Measurements from ENCODE around the gene CBFB.

The CBFB gene

GRCh38 chr16:67019171-67019570 is 9.8 kb upstream of the CBFB start:
- no peak for TF ChIP-seq Cebpa-rat (IDR thresholded peaks at IDR 0.05)
- H3K9ac ChIP-seq: no peak overlapping the region
- no peaks in the 10 kb centered on the region for H4K20me1 ChIP-seq
- no peaks in the 10 kb centered on the region for H3K36me3 ChIP-seq
- H3K27ac ChIP-seq: no peak overlapping the region
- H3K4me2 ChIP-seq: no peak overlapping the region
- no peak overlapping the region for H3K4me3 ChIP-seq
- H3K4me1 ChIP-seq: peaks cover 16 to 56% (median 35%) of the 10 kb centered on the region in 10 experiments; a peak in 19 of 20 replicates
- H3K9me3 ChIP-seq (replicated peaks in 1 of 11): no peaks in the 10 kb centered on the region
- H3K27me3 ChIP-seq: peaks cover 0 to 5% (median 0%) of the 10 kb centered on the region in 11 experiments; a peak in 3 of 22 replicates

GRCh38 chr16:67021321-67021720 is 7.6 kb upstream of the CBFB start:
- H3K9ac ChIP-seq: no peak overlapping the region
- H3K4me3 ChIP-seq: no peak overlapping the region
- H3K36me3 ChIP-seq: no peaks in the 10 kb centered on the region
- H3K27me3 ChIP-seq: no peaks in the 10 kb centered on the region
- no peak for TF ChIP-seq Cebpa-rat (IDR thresholded peaks at IDR 0.05)
- peak overlapping the region in 9 of 11 experiments; percentile 42 to 69 (median 57); a peak in 17 of 22 replicates for H3K4me2 ChIP-seq
- H3K4me1 ChIP-seq: peaks cover 12 to 56% (median 41%) of the 10 kb centered on the region in 10 experiments; a peak in 19 of 20 replicates
- H3K9me3 ChIP-seq (replicated peaks in 1 of 11): no peaks in the 10 kb centered on the region
- H3K27ac ChIP-seq: no peak overlapping the region
- no peaks in the 10 kb centered on the region for H4K20me1 ChIP-seq

DNA sequence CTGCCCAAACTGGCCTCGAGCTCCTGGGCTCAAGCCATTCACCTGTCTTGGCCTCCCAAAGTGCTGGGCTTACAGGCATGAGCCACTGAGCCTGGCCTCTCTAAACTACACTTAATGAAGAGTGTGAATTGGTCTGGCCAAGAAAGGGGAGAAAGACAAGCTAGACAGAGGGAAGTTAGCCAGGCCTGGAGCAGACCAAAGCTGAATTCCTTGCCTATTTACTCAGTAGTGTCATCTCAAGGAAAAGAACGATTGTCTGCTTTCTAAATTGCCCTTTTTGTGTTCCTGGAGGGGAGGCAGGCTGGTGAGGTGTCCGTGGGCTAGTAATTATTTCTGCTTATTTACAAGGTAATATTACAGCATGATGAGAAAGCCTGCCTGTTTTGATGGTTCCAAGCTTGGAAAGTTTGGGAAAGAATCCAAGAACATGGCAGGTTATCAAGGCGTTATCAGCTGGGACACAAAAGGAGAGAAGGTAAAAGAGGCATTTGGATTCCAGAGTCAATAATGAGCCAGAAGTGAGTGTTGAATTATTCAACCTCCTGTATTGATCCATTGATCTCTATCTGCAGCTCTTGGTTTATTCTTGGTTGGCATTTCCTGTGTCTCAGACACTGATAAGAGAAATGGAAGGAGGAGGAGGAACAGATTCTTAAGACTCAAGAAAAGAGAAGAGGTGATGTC is 6.3 kb upstream of the CBFB start:
- no peak overlapping the region for H3K27ac ChIP-seq
- H3K9me3 ChIP-seq (replicated peaks in 1 of 11): no peaks in the 10 kb centered on the region
- no peaks in the 10 kb centered on the region for H3K27me3 ChIP-seq
- no peak for TF ChIP-seq Cebpa-rat (IDR thresholded peaks at IDR 0.05)
- no peak overlapping the region for H3K9ac ChIP-seq
- no peak overlapping the region for H3K4me3 ChIP-seq
- H3K4me2 ChIP-seq: no peak overlapping the region
- peaks cover 12 to 61% (median 43%) of the 10 kb centered on the region in 10 experiments; a peak in 19 of 20 replicates for H3K4me1 ChIP-seq
- H3K36me3 ChIP-seq: no peaks in the 10 kb centered on the region
- no peaks in the 10 kb centered on the region for H4K20me1 ChIP-seq

GRCh38 chr16:67023689-67024088 is 5.3 kb upstream of the CBFB start:
- H4K20me1 ChIP-seq: no peaks in the 10 kb centered on the region
- no peaks in the 10 kb centered on the region for H3K27me3 ChIP-seq
- no peak overlapping the region for H3K4me3 ChIP-seq
- H3K9me3 ChIP-seq (replicated peaks in 1 of 11): no peaks in the 10 kb centered on the region
- no peaks in the 10 kb centered on the region for H3K36me3 ChIP-seq
- H3K4me1 ChIP-seq: peaks cover 20 to 70% (median 51%) of the 10 kb centered on the region in 10 experiments; a peak in 19 of 20 replicates
- H3K9ac ChIP-seq: no peak overlapping the region
- TF ChIP-seq Cebpa-rat (IDR thresholded peaks at IDR 0.05): no peak
- peak overlapping the region in 8 of 11 experiments; percentile 58 to 83 (median 75); a peak in 6 of 22 replicates for H3K4me2 ChIP-seq
- no peak overlapping the region for H3K27ac ChIP-seq

DNA sequence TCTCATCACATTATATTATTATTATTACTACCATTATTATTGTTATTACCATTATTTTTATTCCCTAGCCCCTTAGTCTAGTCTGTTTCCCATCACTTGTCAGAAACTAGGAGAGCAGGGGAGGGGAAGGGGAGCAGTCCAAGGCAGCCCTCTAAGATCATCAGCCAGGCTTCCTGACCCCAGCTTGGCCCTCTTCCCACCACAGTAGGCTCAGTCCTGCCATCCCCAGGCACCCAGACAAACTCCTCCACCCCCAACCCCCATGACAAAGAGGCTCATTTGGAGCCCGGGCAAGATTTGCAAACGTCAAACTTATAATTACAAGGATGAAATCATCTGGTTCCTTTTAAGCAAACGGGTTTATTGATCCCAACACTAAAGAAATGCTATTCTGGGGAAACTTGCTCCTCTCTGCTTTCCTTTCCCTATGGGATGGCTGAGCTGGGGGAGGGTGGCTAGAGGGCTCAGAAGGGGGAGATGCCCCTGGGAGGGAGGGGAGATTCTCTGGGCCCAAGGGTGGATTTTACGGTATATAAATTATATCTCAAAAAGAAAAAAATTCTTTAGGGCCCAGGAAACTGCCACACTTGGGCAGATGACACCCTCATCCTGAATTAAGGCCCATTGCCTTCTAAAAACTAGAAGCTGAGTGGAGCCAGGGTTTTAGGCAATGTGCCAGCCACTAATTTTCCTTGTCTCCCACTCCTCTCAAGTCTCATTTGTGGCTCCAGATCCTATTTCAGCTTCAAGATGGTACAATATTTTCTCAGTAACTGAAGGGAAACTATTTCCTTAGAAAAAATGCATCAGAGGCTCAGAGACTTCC is 4.4 kb upstream of the CBFB start:
- Histone ChIP-seq H3K4me1 (peaks cover 20 to 70% (median 51%) of the 10 kb centered on the region in 10 experiments; a peak in 19 of 20 replicates), H3K27ac (peak overlapping the region in 3 of 11 experiments; percentile 7 to 14 (median 12); a peak in 1 of 22 replicates), H3K4me2 (peak overlapping the region; percentile 28 to 83 (median 71)), H3K9ac (0 out of 22 replicates have a peak overlapping the region, but pooled peaks of 2 of the 11 experiments have one; percentile 6 to 9), H4K20me1 (peaks cover 0 to 2% (median 0%) of the 10 kb centered on the region in 11 experiments; a peak in 1 of 22 replicates), H3K9me3 (replicated peaks in 1 of 11) (no peaks in the 10 kb centered on the region), H3K27me3 (no peaks in the 10 kb centered on the region), H3K4me3 (no peak overlapping the region), H3K36me3 (no peaks in the 10 kb centered on the region)
- TF ChIP-seq Cebpa-rat (IDR thresholded peaks at IDR 0.05): no peak

DNA sequence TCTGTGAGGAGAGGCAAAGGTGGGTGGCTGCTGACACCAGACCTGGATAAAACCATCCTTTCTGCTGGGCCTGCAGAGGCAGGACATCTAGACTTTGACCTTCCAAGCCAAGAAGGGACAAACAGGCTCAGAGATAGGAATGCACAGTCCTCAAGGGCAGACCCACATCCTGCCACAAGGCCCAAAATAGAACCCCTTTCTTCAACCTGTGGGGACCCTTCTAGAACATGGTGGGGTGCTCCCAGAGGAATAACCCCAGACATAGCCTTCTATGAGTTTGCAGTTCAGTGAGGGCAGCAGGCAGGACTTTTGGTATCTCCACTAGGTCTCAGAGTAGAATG is 3.8 kb upstream of the CBFB start:
- Histone ChIP-seq H3K27ac (0 out of 22 replicates have a peak overlapping the region, but pooled peaks of 2 of the 11 experiments have one; percentile 12 to 14), H4K20me1 (peaks cover 3 to 8% (median 4%) of the 10 kb centered on the region in 11 experiments; a peak in 19 of 22 replicates), H3K4me3 (no peak overlapping the region), H3K9ac (0 out of 22 replicates have a peak overlapping the region, but pooled peaks of 2 of the 11 experiments have one; percentile 6 to 9), H3K9me3 (replicated peaks in 1 of 11) (no peaks in the 10 kb centered on the region), H3K4me1 (peaks cover 21 to 70% (median 51%) of the 10 kb centered on the region in 10 experiments; a peak in 19 of 20 replicates), H3K36me3 (peaks cover 0 to 2% (median 0%) of the 10 kb centered on the region in 11 experiments; a peak in 4 of 22 replicates), H3K4me2 (peak overlapping the region; percentile 28 to 83 (median 71)), H3K27me3 (no peaks in the 10 kb centered on the region)
- TF ChIP-seq Cebpa-rat (IDR thresholded peaks at IDR 0.05): no peak

DNA sequence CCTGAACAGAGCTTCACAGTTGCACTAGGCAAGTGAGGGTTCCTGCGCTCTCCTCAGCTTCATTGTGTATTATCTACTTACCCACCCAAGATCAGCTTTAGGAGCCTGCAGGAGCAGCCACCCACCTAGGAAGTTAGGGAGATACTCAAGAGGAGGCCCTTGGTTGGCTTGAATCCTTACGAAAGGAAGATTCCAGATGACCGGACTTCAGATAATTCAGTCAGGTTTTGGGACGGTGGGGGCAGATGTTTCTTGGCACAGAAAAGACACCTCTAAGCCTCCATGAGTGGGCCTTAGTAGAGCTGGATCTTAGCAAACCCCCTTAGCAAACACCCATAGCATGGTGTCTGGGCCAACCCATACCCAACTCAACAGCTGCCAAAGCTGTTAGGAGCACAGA is 2.4 kb upstream of the CBFB start:
- Histone ChIP-seq H3K4me1 (peaks cover 35 to 71% (median 51%) of the 10 kb centered on the region in 10 experiments), H3K36me3 (peaks cover 5 to 16% (median 12%) of the 10 kb centered on the region in 11 experiments; a peak in 20 of 22 replicates), H3K27ac (no peak overlapping the region), H3K27me3 (no peaks in the 10 kb centered on the region), H3K4me2 (peak overlapping the region in 4 of 11 experiments; percentile 10 to 89 (median 50); a peak in 2 of 22 replicates), H3K9ac (no peak overlapping the region), H4K20me1 (peaks cover 16 to 22% (median 18%) of the 10 kb centered on the region in 11 experiments; a peak in 21 of 22 replicates), H3K9me3 (replicated peaks in 1 of 11) (no peaks in the 10 kb centered on the region), H3K4me3 (no peak overlapping the region)
- no peak for TF ChIP-seq Cebpa-rat (IDR thresholded peaks at IDR 0.05)

DNA sequence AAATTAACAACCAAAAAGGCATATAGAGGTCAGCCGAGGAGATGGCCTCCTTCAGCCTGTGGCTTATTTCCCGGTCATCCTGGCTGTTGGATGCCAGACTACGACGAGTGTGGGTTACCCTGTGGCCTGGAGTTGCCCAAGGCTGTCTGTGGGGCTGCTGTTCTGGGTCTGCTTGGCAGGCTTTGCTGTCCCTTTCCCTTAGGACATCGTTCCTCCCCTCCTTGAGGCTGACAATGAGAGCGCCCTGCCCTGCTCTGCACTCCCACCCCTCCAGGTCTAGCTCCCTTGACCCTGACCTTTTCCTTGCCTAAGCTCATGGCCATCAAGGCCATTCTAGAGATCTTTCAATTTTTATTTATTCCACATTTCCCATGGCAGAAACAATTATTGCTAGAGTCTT is 1.9 kb upstream of the CBFB start:
- Histone ChIP-seq H4K20me1 (peaks cover 21 to 27% (median 23%) of the 10 kb centered on the region in 11 experiments; a peak in 21 of 22 replicates), H3K36me3 (peaks cover 9 to 21% (median 16%) of the 10 kb centered on the region in 11 experiments; a peak in 21 of 22 replicates), H3K9me3 (replicated peaks in 1 of 11) (no peaks in the 10 kb centered on the region), H3K9ac (no peak overlapping the region), H3K4me1 (peaks cover 39 to 74% (median 55%) of the 10 kb centered on the region in 10 experiments), H3K27me3 (no peaks in the 10 kb centered on the region), H3K4me2 (peak overlapping the region in 2 of 11 experiments; percentile 89 to 93; a peak in 1 of 22 replicates), H3K4me3 (no peak overlapping the region), H3K27ac (no peak overlapping the region)
- TF ChIP-seq Cebpa-rat (IDR thresholded peaks at IDR 0.05): no peak

Measured in BLaER1 treated with 17β-estradiol and CSF1 and Interleukin-3, amounts not matched to agents 10 nM and 100 nM (cell line).